Sigmoid colon (tissue), 4 donors: ENCODE results near the gene PLCH1.

ENCODE experiments used
- POLR2AphosphoS5 ChIP-seq, 4 donors: sonication (generic); formaldehyde crosslinking; IDR thresholded peaks; one replicate each; pipeline ENCODE4 v1.6.1; 2017; ENCODE audit warnings: antibody characterized with exemption in 4 of 4
- TF ChIP-seq, protein P1 (sequence below), 4 experiments: fragments of 450-650 bp in 3 of 4; fragments of 200-600 bp in 1 of 4; IDR thresholded peaks; one replicate each; pipeline ENCODE4 v1.5.1; 2016 to 2019; ENCODE audit warnings: antibody characterized with exemption in 4 of 4, mild to moderate bottlenecking in 3 of 4, moderate library complexity in 2 of 4

DNA sequence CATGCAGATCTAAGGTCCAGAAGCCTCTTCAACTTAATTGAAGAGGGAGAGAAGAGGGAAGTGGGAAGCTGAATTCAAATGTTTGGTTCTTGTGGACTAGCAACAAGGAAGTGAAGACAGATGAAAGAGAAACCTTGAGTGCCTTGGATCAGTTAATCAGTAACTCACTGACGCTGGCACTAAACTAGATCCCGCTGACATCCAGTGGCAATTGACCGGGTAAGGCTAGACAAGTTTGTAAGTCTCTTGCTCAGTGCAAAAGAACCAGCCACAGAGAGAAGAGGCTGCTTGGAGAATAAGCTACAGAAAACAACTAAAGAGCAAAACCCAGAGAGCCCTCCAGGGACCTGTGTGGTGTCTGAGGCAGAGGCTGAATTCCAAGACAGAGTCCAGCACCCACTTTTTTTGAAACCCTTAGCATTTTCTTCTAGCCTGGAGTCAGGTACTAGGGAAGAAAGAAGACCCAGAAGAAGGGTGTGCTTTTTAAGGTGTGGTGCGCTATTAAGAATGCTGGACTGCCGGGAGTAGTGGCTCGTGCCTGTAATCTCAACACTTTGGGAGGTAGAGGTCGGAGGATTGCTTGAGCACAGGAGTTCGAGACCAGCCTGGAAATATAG, 6.9 kb downstream of the PLCH1 start:
- no peak for TF ChIP-seq POLR2AphosphoS5 (IDR thresholded peaks at IDR 0.05)
- TF ChIP-seq, protein P1, sequence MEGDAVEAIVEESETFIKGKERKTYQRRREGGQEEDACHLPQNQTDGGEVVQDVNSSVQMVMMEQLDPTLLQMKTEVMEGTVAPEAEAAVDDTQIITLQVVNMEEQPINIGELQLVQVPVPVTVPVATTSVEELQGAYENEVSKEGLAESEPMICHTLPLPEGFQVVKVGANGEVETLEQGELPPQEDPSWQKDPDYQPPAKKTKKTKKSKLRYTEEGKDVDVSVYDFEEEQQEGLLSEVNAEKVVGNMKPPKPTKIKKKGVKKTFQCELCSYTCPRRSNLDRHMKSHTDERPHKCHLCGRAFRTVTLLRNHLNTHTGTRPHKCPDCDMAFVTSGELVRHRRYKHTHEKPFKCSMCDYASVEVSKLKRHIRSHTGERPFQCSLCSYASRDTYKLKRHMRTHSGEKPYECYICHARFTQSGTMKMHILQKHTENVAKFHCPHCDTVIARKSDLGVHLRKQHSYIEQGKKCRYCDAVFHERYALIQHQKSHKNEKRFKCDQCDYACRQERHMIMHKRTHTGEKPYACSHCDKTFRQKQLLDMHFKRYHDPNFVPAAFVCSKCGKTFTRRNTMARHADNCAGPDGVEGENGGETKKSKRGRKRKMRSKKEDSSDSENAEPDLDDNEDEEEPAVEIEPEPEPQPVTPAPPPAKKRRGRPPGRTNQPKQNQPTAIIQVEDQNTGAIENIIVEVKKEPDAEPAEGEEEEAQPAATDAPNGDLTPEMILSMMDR (IDR thresholded peaks at IDR 0.05) = no peak
